Calu3 (cell line): ENCODE measurements around the gene GJB1. TPM values are rescaled to one million over a fixed set of nuclear protein-coding genes. Genes with fewer than 3 reads are reported as not detected.
A peak's percentile ranks its signal among the peaks of the same experiment; 100 is the strongest.

Source experiments
- Bru-seq: library from RNA; stranded (reverse); fragments of 400-500 nt; gene quantifications from one replicate; lab custom pipeline; 2021; lab: Mats Ljungman, UMichigan
- BruChase-seq, 2 experiments: library from RNA; stranded (reverse); fragments of 400-500 nt; gene quantifications; one replicate each; lab custom pipeline; 2021; lab: Mats Ljungman, UMichigan
- BruUV-seq: library from RNA; stranded (reverse); fragments of 400-500 nt; replicated peaks from 2 replicates; lab custom pipeline; 2021; lab: Mats Ljungman, UMichigan
- CTCF ChIA-PET: fragments of 300-600 bp; sonication (Branson Sonifier 250); formaldehyde crosslinking; loops from one replicate; lab custom pipeline; 2022; ENCODE audit warnings: antibody characterized with exemption; lab: Charles Lee
- DNase-seq: peaks from one replicate; pipeline ENCODE4 v3.0.0; 2022
- H3K27ac Mint-ChIP-seq: one replicate; pipeline ENCODE4 v1.8.0; 2022; ENCODE audit warnings: mixed read lengths; ENCODE audit not compliant: unreplicated experiment
- H3K27me3 Mint-ChIP-seq: one replicate; pipeline ENCODE4 v1.8.0; 2022; ENCODE audit warnings: mixed read lengths; ENCODE audit not compliant: unreplicated experiment
- H3K36me3 Mint-ChIP-seq: one replicate; pipeline ENCODE4 v1.8.0; 2022; ENCODE audit warnings: mild to moderate bottlenecking, moderate library complexity, mixed read lengths; ENCODE audit not compliant: insufficient read depth, unreplicated experiment
- H3K4me1 Mint-ChIP-seq: one replicate; pipeline ENCODE4 v1.8.0; 2022; ENCODE audit warnings: mild to moderate bottlenecking, low read depth, mixed read lengths; ENCODE audit not compliant: unreplicated experiment
- H3K4me3 Mint-ChIP-seq: one replicate; pipeline ENCODE4 v1.8.0; 2022; ENCODE audit warnings: mild to moderate bottlenecking, low read depth, moderate library complexity, mixed read lengths; ENCODE audit not compliant: unreplicated experiment
- H3K9me3 Mint-ChIP-seq: one replicate; pipeline ENCODE4 v1.8.0; 2022; ENCODE audit warnings: low read depth, mixed read lengths; ENCODE audit not compliant: unreplicated experiment
- CTCF ChIP-seq: fragments of 200-600 bp; IDR thresholded peaks from one replicate; pipeline ENCODE4 v1.8.0; 2022; ENCODE audit warnings: antibody characterized with exemption; ENCODE audit not compliant: unreplicated experiment
- intact Hi-C: fragments of 100-400 bp; cut with micrococcal nuclease; formaldehyde crosslinking; loops from one replicate; pipeline ENCODE4 v1.10.0; 2022; ENCODE audit not compliant: unreplicated experiment
- long read RNA-seq: library from polyadenylated mRNA; stranded (forward); transcript quantifications from one replicate; pipeline ENCODE4 v2.0.0, GENCODE V29; 2022
- total RNA-seq: library from RNA; stranded (reverse); gene quantifications from 2 replicates; pipeline ENCODE4 v1.2.3, GENCODE V29; 2022

GJB1 gene
- total RNA-seq (80.4 and 96.9 TPM in 2 replicates), Bru-seq, nascent RNA (percentile 59 among the genes with signal in this experiment), BruChase-seq, experiment 1, labeled RNA remaining after a 6-hour chase (percentile 71 among the genes with signal in this experiment), BruChase-seq, experiment 2, labeled RNA remaining after a 2-hour chase (percentile 63 among the genes with signal in this experiment)
- long read RNA-seq, transcript GJB1-207 (2 exons, 1,603 nt), result major isoform, 203 of 265 reads
- long read RNA-seq, partial matches to known transcripts, result 56 of 265 reads
- long read RNA-seq, other reads (novel, unspliced or antisense), result 5 of 265 reads

GRCh38 chrX:71222929-71223328, at the start of gene GJB1:
Gene GJB1 (plus strand): TSS chrX:71223224. CDS start chrX:71223708, 484 bp downstream.
- intact Hi-C loops, result no loop called here
- no TSS peak for BruUV-seq

GRCh38 chrX:71173440-71173839, 49.6 kb upstream of the GJB1 start:
- Mint-ChIP-seq H3K4me3 (no peak overlapping the region), H3K36me3 (peaks cover 4% of the 10 kb centered on the region), H3K27ac (no peak overlapping the region), H3K4me1 (no peaks in the 10 kb centered on the region), H3K9me3 (no peaks in the 10 kb centered on the region), H3K27me3 (peaks cover 21% of the 10 kb centered on the region)
- no TSS peak for BruUV-seq
- intact Hi-C loops, result loop anchor here (10.0 kb wide), 1 partner anchor 409 kb away; no protein-coding TSS in a partner anchor
- no peak for DNase-seq
- CTCF ChIA-PET, result no interaction called here
- no peak for TF ChIP-seq CTCF

More at GRCh38 chrX:71222929-71223328, at the start of gene GJB1:
- no peak for TF ChIP-seq CTCF
- CTCF ChIA-PET, result no interaction called here
- Mint-ChIP-seq H3K4me3 (no peak within 1 kb of the TSS), H3K36me3 (peaks cover 15% of the 10 kb centered on the region), H3K27ac (no peak within 1 kb of the TSS), H3K27me3 (no peaks in the 10 kb centered on the region), H3K4me1 (peaks cover 23% of the 10 kb centered on the region), H3K9me3 (no peaks in the 10 kb centered on the region)
- DNase-seq, result no peak

GRCh38 chrX:71174795-71175194, 48.2 kb upstream of the GJB1 start:
- Mint-ChIP-seq H3K4me1 (no peaks in the 10 kb centered on the region), H3K36me3 (peaks cover 4% of the 10 kb centered on the region), H3K4me3 (no peak overlapping the region), H3K27me3 (peaks cover 21% of the 10 kb centered on the region), H3K9me3 (no peaks in the 10 kb centered on the region), H3K27ac (no peak overlapping the region)
- no peak for TF ChIP-seq CTCF
- intact Hi-C loops, result loop anchor here (5.0 to 10.0 kb wide), 2 partner anchors 77 to 410 kb away; partner anchors contain the start of gene FOXO4
- CTCF ChIA-PET, result interaction anchor here (0.6 kb wide), 1 partner anchor 225 kb away, joined by 5 read pairs; no protein-coding TSS in a partner anchor
- BruUV-seq, result no TSS peak
- no peak for DNase-seq

- CTCF ChIA-PET, result no interaction called here
- H3K4me1 Mint-ChIP-seq, result no peaks in the 10 kb centered on the region
- no peak for DNase-seq
Observed at GRCh38 chrX:71175531-71175930, 47.5 kb upstream of the GJB1 start.

More at GRCh38 chrX:71175531-71175930, 47.5 kb upstream of the GJB1 start:
- TF ChIP-seq CTCF, result no peak
- Mint-ChIP-seq H3K4me3 (no peak overlapping the region), H3K9me3 (no peaks in the 10 kb centered on the region), H3K36me3 (peaks cover 4% of the 10 kb centered on the region), H3K27me3 (peaks cover 21% of the 10 kb centered on the region), H3K27ac (no peak overlapping the region)
- intact Hi-C loops, result loop anchor here (5.0 to 10.0 kb wide), 2 partner anchors 78 to 411 kb away; partner anchors contain the start of gene FOXO4
- BruUV-seq, result no TSS peak
